ENCODE data around the gene PRKCE. TPM values are rescaled to one million over a fixed set of nuclear protein-coding genes. Genes with fewer than 3 reads are reported as not detected.

The PRKCE gene
- total RNA-seq, 1 experiment from 2014 or later, result 14.8 TPM

DNA sequence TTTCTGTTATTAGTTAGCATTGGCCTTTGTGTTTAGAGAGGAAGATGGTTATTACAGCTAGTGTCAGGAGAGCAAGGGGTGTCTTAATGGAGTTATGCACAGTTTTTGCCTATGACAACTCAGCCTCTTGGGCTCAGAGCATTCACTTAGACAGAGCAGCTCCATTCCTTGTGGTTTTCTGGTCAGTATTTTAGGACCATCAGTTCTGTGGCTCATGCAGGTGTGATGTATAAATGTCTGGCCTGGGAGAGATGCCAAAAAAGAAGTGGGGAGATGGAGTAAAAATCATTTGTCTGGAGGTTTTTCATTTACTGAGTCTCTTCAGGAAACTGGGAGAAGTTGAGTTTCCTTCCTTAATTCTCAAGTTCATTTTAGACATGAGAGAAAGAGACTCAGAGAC, 79.7 kb downstream of the PRKCE start:
- intact Hi-C loops (cut with micrococcal nuclease), result no loop called here

More for the DNA sequence above, 79.7 kb downstream of the PRKCE start:
- DNase-seq (ENCODE audit: low read depth, low spot score), result no peak
- no TSS peak for BruUV-seq (replicated peaks)
- H3K27ac ChIP-seq (ENCODE audit: low read depth, low read length), result no peak overlapping the region
- peaks cover 3% of the 10 kb centered on the region; the same call in 1 of the 2 replicates for H3K79me2 ChIP-seq (ENCODE audit: insufficient read depth, low read length)
- H3K9me3 ChIP-seq (ENCODE audit: control insufficient read depth in 1 of 2, insufficient read depth in 1 of 2, low read depth in 1 of 2, low read length in 2 of 2), result no peaks in the 10 kb centered on the region
- ChIA-PET CTCF (interaction anchor here (1.3 to 1.5 kb wide), 2 partner anchors 8 to 47 kb away, joined by 3 read pairs; no protein-coding TSS in a partner anchor), POLR2A (no interaction called here), RAD21 (ENCODE audit: low non-redundant PET in 1 of 2, low total read pairs in 2 of 2, uncharacterized antibody in 2 of 2, unreplicated experiment in 2 of 2) (no interaction called here)
- no peaks in the 10 kb centered on the region; the same call in 1 of the 2 replicates for H4K20me1 ChIP-seq (ENCODE audit: insufficient read depth)
- H3K4me1 ChIP-seq (ENCODE audit: control insufficient read depth in 1 of 2, insufficient read depth in 2 of 2, low read length in 2 of 2), result no peaks in the 10 kb centered on the region
- no peak overlapping the region for H3K9ac ChIP-seq (ENCODE audit: low read length)
- no peak overlapping the region for H3K4me3 ChIP-seq (replicated peaks in 1 of 2; ENCODE audit: low read depth in 1 of 2, low read length in 2 of 2)
- no peaks in the 10 kb centered on the region for H3K36me3 ChIP-seq (ENCODE audit: control insufficient read depth in 1 of 2, insufficient read depth in 2 of 2, low read length in 2 of 2)
- ATAC-seq, result no peak
- H3K4me2 ChIP-seq (ENCODE audit: low read length), result no peak overlapping the region
- no peak overlapping the region for H2AFZ ChIP-seq (ENCODE audit: low read depth, low read length, poor library complexity, severe bottlenecking)
- no peaks in the 10 kb centered on the region for H3K9me2 ChIP-seq (ENCODE audit: insufficient read depth)
- H3K27me3 ChIP-seq (ENCODE audit: insufficient read depth, low read length), result no peaks in the 10 kb centered on the region
- TF ChIP-seq FOSL1 (IDR thresholded peaks at IDR 0.05; ENCODE audit: low read depth) (no peak), EZH2phosphoT487 (IDR thresholded peaks at IDR 0.05; ENCODE audit: borderline replicate concordance) (no peak), ZNF274 (IDR thresholded peaks at IDR 0.05; ENCODE audit: low read depth, low read length) (no peak), RAD21 (IDR thresholded peaks at IDR 0.05; ENCODE audit: low read depth) (no peak), ZFX (IDR thresholded peaks at IDR 0.05) (no peak), EZH2 (IDR thresholded peaks at IDR 0.05) (no peak), POLR2AphosphoS5 (IDR thresholded peaks at IDR 0.05; ENCODE audit: low read depth, low read length) (no peak), EGR1 (IDR thresholded peaks at IDR 0.05; ENCODE audit: low read depth) (no peak), ELF1 (IDR thresholded peaks at IDR 0.05; ENCODE audit: borderline replicate concordance, low read depth) (no peak), POLR2A (IDR thresholded peaks at IDR 0.05; ENCODE audit: borderline replicate concordance, extremely low read depth, insufficient read depth, insufficient read length) (no peak), CBX3 (IDR thresholded peaks at IDR 0.05; ENCODE audit: low read depth) (no peak), JUND (IDR thresholded peaks at IDR 0.05) (no peak), SP1 (IDR thresholded peaks at IDR 0.05; ENCODE audit: low read depth) (no peak), SRF (IDR thresholded peaks at IDR 0.05; ENCODE audit: low read depth) (no peak)
- TF ChIP-seq, protein P1, sequence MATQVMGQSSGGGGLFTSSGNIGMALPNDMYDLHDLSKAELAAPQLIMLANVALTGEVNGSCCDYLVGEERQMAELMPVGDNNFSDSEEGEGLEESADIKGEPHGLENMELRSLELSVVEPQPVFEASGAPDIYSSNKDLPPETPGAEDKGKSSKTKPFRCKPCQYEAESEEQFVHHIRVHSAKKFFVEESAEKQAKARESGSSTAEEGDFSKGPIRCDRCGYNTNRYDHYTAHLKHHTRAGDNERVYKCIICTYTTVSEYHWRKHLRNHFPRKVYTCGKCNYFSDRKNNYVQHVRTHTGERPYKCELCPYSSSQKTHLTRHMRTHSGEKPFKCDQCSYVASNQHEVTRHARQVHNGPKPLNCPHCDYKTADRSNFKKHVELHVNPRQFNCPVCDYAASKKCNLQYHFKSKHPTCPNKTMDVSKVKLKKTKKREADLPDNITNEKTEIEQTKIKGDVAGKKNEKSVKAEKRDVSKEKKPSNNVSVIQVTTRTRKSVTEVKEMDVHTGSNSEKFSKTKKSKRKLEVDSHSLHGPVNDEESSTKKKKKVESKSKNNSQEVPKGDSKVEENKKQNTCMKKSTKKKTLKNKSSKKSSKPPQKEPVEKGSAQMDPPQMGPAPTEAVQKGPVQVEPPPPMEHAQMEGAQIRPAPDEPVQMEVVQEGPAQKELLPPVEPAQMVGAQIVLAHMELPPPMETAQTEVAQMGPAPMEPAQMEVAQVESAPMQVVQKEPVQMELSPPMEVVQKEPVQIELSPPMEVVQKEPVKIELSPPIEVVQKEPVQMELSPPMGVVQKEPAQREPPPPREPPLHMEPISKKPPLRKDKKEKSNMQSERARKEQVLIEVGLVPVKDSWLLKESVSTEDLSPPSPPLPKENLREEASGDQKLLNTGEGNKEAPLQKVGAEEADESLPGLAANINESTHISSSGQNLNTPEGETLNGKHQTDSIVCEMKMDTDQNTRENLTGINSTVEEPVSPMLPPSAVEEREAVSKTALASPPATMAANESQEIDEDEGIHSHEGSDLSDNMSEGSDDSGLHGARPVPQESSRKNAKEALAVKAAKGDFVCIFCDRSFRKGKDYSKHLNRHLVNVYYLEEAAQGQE (IDR thresholded peaks at IDR 0.05; ENCODE audit: low read depth), result no peak
- TF ChIP-seq, protein P2, sequence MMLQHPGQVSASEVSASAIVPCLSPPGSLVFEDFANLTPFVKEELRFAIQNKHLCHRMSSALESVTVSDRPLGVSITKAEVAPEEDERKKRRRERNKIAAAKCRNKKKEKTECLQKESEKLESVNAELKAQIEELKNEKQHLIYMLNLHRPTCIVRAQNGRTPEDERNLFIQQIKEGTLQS (IDR thresholded peaks at IDR 0.05), result no peak
- TF ChIP-seq, protein P3, sequence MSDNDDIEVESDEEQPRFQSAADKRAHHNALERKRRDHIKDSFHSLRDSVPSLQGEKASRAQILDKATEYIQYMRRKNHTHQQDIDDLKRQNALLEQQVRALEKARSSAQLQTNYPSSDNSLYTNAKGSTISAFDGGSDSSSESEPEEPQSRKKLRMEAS (IDR thresholded peaks at IDR 0.05), result no peak
- TF ChIP-seq, protein P4, sequence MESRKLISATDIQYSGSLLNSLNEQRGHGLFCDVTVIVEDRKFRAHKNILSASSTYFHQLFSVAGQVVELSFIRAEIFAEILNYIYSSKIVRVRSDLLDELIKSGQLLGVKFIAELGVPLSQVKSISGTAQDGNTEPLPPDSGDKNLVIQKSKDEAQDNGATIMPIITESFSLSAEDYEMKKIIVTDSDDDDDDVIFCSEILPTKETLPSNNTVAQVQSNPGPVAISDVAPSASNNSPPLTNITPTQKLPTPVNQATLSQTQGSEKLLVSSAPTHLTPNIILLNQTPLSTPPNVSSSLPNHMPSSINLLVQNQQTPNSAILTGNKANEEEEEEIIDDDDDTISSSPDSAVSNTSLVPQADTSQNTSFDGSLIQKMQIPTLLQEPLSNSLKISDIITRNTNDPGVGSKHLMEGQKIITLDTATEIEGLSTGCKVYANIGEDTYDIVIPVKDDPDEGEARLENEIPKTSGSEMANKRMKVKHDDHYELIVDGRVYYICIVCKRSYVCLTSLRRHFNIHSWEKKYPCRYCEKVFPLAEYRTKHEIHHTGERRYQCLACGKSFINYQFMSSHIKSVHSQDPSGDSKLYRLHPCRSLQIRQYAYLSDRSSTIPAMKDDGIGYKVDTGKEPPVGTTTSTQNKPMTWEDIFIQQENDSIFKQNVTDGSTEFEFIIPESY (IDR thresholded peaks at IDR 0.05; ENCODE audit: extremely low read depth, insufficient replicate concordance, low read length), result no peak
